NOMO-1 treated with DMSO at 0.1 percent for 48 hours (cell line): ENCODE measurements around the gene NFATC2.
"Not testable (repeated sequence)": the region's sequence is repeated elsewhere in the genome, so short reads cannot be mapped to it uniquely, and the experiment has no call there.

ENCODE experiments used
- DNase-seq: peaks from one replicate; lab custom pipeline; 2025; ENCODE audit not compliant: unreplicated experiment; lab: John Stamatoyannopoulos, UW

The NFATC2 gene

GRCh38 chr20:51540580-51540979, 1.9 kb downstream of the NFATC2 start:
- DNase-seq: no peak

- DNase-seq: not testable (repeated sequence)
Measured at GRCh38 chr20:51540074-51540473, 2.4 kb downstream of the NFATC2 start.

GRCh38 chr20:51536116-51537069, 6.1 kb downstream of the NFATC2 start:
- DNase-seq: no peak

GRCh38 chr20:51535674-51536073, 6.8 kb downstream of the NFATC2 start:
- DNase-seq: no peak

GRCh38 chr20:51535075-51535386, 7.5 kb downstream of the NFATC2 start:
- DNase-seq: peak; percentile 76

- DNase-seq: no peak
Measured at GRCh38 chr20:51533291-51534172, 9.0 kb downstream of the NFATC2 start.

GRCh38 chr20:51532577-51533191, 9.8 kb downstream of the NFATC2 start:
- DNase-seq: no peak

- no peak for DNase-seq
Measured at GRCh38 chr20:51531712-51532456, 10.6 kb downstream of the NFATC2 start.

GRCh38 chr20:51531141-51531710, 11.3 kb downstream of the NFATC2 start:
- no peak for DNase-seq

GRCh38 chr20:51529758-51530157, 12.8 kb downstream of the NFATC2 start:
- no peak for DNase-seq

- no peak for DNase-seq
Measured at GRCh38 chr20:51529081-51529681, 13.3 kb downstream of the NFATC2 start.

- DNase-seq: no peak
Measured at GRCh38 chr20:51528263-51529027, 14.1 kb downstream of the NFATC2 start.

GRCh38 chr20:51526754-51527153, 15.8 kb downstream of the NFATC2 start:
- no peak for DNase-seq

- DNase-seq: no peak
Measured at GRCh38 chr20:51526106-51526470, 16.4 kb downstream of the NFATC2 start.

GRCh38 chr20:51525241-51526105, 17.0 kb downstream of the NFATC2 start:
- peak; percentile 37 for DNase-seq

- DNase-seq: no peak
Measured at GRCh38 chr20:51523276-51524013, 19.1 kb downstream of the NFATC2 start.

GRCh38 chr20:51522207-51522606, 20.3 kb downstream of the NFATC2 start:
- no peak for DNase-seq

- DNase-seq: no peak
Measured at GRCh38 chr20:51517839-51518238, 24.7 kb downstream of the NFATC2 start.
